Retinal pigment epithelial cell (primary cell): ENCODE data around the gene C6.

Source experiments
- DNase-seq: peaks from one replicate; pipeline ENCODE4 v3.0.0-alpha.2; 2010; ENCODE audit warnings: low read depth
- H3K4me3 ChIP-seq: 2 replicates; pipeline ENCODE4 v1.5.1; 2011; ENCODE audit warnings: mild to moderate bottlenecking, low read length, control low read depth, moderate library complexity
- TF ChIP-seq, protein P1 (sequence below): conservative IDR thresholded peaks from 2 replicates; pipeline ENCODE4 v1.5.1; 2011; ENCODE audit warnings: low read depth, low read length, control low read depth, inconsistent platforms

C6 gene

DNA sequence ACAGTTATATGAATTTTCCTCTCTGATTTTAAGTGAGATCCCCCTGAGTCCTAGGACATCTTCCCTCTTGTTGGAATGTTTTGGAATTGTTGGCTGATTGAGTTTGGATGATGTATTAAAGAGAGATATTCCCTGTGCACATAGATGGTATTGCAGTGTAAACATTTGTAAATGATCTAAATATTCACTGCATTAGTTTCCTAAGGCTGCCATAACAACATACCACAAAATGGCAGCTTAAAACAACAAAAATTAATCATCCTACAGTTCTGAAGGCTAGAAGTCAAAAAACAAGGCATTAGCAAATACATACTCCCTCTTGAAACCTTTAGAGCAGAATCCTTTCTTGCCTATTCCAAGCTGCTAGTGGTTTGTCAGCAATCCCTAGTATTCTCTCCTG, 104.1 kb downstream of the C6 start:
- TF ChIP-seq, protein P1, sequence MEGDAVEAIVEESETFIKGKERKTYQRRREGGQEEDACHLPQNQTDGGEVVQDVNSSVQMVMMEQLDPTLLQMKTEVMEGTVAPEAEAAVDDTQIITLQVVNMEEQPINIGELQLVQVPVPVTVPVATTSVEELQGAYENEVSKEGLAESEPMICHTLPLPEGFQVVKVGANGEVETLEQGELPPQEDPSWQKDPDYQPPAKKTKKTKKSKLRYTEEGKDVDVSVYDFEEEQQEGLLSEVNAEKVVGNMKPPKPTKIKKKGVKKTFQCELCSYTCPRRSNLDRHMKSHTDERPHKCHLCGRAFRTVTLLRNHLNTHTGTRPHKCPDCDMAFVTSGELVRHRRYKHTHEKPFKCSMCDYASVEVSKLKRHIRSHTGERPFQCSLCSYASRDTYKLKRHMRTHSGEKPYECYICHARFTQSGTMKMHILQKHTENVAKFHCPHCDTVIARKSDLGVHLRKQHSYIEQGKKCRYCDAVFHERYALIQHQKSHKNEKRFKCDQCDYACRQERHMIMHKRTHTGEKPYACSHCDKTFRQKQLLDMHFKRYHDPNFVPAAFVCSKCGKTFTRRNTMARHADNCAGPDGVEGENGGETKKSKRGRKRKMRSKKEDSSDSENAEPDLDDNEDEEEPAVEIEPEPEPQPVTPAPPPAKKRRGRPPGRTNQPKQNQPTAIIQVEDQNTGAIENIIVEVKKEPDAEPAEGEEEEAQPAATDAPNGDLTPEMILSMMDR, result no peak
- DNase-seq, result no peak
- H3K4me3 ChIP-seq, result no peak overlapping the region

DNA sequence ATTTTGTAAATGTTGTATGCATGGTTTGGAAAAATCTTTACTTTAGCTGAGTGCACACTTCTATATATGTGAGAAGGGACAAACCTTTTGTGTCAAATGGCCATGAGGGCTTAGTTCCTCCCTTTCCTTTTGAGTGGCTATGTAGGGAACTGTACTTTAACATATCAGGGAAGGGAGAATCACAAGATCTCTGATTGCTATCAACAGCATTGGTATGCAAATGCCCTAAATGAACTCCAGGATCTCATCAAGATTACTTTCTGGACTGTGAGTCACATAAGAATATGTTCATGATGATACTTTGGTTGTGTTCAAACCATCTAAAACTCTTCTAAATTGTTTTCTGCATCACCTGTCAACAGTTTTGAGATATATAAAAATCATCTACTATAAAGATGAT, 111.0 kb downstream of the C6 start:
- H3K4me3 ChIP-seq, result no peak overlapping the region
- TF ChIP-seq, protein P1, result no peak
- no peak for DNase-seq

DNA sequence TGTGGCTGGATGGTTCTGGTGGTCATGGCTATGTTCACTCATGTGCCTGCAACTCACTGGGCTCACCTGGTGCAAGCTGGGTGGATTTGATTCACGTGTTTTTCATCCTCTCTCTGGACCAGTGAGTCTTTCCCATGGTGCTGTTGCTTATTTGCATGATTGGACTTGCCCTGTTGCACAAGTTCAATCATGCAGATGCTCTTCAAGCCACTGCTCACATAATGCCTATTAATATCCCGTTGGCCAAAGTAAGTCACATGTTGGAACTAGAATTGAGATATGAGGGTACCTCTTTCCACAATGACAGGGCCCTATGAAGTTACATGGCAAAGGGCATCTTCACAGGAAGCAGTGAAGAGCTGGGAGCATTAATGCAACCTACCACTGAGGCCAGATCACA, 115.7 kb downstream of the C6 start:
- no peak overlapping the region for H3K4me3 ChIP-seq
- TF ChIP-seq, protein P1, result no peak
- DNase-seq, result no peak

- no peak for DNase-seq
- TF ChIP-seq, protein P1, result no peak
- H3K4me3 ChIP-seq, result no peak overlapping the region
Observed at GRCh38 chr5:41095324-41096101, 117.8 kb downstream of the C6 start.

GRCh38 chr5:41094871-41095270, 118.5 kb downstream of the C6 start:
- H3K4me3 ChIP-seq, result no peak overlapping the region
- TF ChIP-seq, protein P1, result no peak
- DNase-seq, result no peak

- H3K4me3 ChIP-seq, result no peak overlapping the region
- TF ChIP-seq, protein P1, result no peak
- DNase-seq, result no peak
Observed at GRCh38 chr5:41093803-41094202, 119.5 kb downstream of the C6 start.
